Activated CD4-positive, alpha-beta T cell treated with anti-CD3 and anti-CD28 coated beads, Interleukin-2, amount 50 U/mL, for 16 hours (primary cell): ENCODE measurements around the gene ATP1A4.
A peak's percentile ranks its signal among the peaks of the same experiment; 100 is the strongest.
"Not testable (repeated sequence)": the region's sequence is repeated elsewhere in the genome, so short reads cannot be mapped to it uniquely, and the experiment has no call there.

Experiments
- DNase-seq: peaks from one replicate; pipeline ENCODE4 v3.0.0-alpha.2; 2020

Gene ATP1A4

GRCh38 chr1:160151303-160151702 lies at the start of gene ATP1A4:
Gene ATP1A4, plus strand, starts transcription at chr1:160151603. Its CDS starts 438 bp downstream, at chr1:160152041.
- DNase-seq = no peak

DNA sequence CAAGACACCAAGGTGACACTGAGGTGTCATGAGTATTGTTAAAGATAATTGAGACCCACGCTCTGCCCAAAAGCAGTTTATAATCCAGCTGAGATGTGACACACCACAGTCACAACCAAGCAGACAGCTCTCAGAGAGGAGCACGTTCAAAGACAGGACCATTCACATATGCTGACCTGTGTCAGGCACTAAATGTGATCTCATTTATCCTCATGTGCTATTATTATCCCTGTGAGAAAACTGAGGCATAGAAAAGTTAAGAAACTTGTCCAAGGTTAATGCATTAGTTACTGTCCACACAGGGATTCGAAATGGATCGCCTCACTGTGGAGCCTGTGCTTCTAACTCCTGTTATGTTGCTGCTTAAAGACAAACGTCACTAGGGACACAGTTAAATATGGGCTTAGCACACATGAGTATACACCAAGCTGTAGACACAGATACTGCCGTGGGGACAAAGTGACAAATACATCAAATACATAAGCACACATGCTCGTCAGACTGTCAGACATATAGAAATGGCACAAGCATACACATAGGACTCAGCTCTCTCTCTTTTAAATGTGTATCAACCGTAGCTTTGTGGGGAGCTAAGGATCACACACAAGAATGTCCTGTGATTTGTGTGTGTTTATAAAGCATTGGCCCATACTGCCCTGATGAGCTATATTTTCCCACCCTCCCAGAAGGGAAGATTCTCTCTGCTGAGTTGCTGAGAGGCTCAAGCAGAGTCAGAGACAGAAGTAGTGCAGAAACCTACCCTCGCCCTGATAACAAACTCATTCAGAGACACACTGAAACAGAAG lies 49.5 kb upstream of the ATP1A4 start:
- DNase-seq = no peak

GRCh38 chr1:160103658-160104408 lies 47.6 kb upstream of the ATP1A4 start:
- no peak for DNase-seq

DNA sequence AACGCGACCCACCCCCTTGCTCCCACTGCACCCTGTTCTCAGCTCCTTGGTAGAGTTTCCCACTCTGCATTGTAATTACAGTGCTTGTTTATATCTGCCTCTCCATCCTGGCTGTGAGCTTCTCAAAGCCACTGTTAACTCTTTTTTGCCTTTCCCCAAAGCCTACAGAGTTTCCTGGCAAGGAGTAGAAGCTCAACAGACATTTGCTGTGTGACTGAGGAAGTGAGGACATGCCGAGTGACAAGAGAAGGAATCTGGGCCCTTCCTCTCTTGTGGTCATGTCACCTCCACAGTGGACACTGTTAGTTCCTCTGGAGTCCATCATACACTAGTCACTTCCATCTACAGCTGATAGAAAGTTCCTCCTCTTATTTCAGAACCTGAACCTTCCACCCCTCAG lies 46.9 kb upstream of the ATP1A4 start:
- DNase-seq = no peak

- DNase-seq = no peak
Measured at GRCh38 chr1:160105155-160105554, 46.2 kb upstream of the ATP1A4 start.

DNA sequence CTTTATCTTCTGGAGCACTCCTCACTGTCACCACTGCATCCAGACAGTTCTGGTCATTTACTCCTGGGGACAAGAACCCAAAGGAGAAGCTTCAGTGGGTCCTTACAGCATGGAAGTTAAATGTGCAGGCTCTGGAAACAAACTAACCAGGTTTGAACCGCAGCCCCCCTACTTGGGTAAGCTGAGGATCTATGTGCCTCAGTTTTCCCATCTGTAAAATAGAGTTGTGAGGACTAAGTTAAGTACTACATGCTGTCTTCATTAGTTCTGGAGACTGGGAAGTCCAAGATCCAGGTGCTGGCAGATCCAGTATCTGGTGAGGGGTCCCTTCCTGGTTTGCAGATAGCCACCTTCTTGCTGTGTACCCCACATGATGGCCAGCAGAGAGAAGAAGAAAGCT lies 43.9 kb upstream of the ATP1A4 start:
- DNase-seq = no peak

DNA sequence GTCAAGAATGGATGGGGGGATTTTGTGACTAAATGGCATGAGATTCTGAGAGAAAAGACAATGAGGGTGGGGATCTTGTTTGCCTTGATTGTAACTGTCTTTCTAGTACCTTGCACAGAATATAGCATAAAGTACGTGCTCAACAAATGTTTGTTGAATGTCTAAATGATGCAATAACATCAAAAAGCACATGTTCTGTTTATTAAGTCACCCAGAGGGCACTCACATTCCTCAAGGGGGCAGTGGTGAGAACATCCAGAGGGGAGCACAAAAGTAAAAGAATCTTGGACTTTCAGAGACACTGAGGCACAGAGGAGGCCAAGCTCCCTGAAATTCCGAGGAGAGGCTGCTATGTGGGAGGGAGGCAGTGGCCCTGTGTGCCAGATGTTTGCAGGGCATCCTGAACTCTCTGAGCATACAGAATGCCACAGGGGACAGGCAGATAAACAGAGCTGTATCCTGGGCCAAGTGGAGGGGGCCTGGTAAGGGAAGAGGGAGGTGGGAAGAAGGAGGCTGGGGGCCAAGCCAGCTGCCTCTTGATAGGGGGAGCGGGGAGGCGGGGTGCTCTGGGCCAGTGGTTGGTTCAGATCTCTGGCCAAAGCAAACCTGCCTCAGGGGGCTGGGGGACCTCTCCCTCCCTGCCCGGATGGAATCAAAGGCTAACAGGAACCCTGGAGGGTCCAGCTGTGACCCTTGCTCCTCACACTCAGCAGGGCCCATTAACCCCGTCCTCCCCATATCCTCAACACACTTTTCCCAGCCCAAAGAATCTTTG lies 42.3 kb upstream of the ATP1A4 start:
- peak; percentile 58 for DNase-seq

DNA sequence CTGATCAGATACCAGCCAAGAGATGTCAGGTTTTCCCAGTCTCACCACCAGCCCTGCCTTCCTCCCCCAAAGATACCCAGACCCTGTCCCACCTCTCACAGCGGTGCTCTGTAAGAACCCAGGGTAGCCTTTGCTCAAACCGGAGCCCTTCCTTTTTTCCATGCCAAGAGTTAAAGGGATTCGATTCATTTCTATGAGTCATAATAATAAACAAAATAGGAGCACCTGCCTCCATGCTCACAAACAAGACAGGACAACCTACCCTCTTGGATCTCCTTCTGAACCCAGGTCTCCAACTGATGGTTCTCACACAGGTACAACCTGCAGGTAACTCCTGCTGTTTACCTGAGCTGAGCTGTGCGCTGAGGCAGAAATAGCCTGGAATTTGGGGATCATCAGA lies 41.7 kb upstream of the ATP1A4 start:
- DNase-seq = no peak

DNA sequence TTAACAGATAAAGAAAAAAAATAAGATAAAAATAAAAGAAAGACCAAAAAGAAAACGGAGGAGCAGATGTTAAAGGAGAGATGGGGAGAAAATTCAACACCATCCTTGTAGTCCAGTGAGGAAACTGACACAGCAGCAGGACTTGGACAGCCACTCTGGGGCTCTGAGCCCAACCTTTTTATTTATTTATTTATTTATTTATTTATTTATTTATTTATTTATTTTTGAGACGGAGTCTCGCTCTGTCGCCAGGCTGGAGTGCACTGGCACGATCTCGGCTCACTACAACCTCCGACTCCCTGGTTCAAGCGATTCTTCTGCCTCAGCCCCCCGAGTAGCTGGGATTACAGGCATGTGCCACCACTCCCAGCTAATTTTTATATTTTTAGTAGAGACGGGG lies 39.9 kb upstream of the ATP1A4 start:
- not testable (repeated sequence) for DNase-seq

GRCh38 chr1:160112357-160112756 lies 39.0 kb upstream of the ATP1A4 start:
- no peak for DNase-seq

- no peak for DNase-seq
Measured at GRCh38 chr1:160113407-160113806, 38.0 kb upstream of the ATP1A4 start.

DNA sequence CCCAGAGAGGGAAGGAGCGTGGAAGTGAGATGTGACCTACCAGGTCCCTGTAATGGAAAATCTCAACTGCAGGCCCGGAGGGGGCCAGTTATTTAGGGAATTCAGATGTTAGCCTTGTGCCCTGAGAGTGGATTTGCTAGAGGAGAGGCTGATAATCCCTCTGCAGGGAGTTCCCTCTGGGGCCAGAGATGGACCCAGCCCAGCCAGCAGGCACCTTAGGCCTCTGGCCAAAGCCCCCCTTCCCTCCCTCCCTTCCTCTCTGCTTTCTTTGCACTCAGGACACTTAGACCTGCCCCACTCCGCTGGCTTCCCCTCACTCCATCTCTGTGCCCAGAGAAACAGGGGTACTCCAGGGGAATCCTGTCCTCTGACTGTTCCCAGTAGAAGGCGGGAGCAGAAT lies 37.3 kb upstream of the ATP1A4 start:
- DNase-seq = no peak

- DNase-seq = no peak
Measured at GRCh38 chr1:160115545-160116282, 35.7 kb upstream of the ATP1A4 start, which contains the start of gene ATP1A2. Gene ATP1A2, plus strand, starts transcription at chr1:160115759. Its CDS starts 103 bp downstream, at chr1:160115862.

DNA sequence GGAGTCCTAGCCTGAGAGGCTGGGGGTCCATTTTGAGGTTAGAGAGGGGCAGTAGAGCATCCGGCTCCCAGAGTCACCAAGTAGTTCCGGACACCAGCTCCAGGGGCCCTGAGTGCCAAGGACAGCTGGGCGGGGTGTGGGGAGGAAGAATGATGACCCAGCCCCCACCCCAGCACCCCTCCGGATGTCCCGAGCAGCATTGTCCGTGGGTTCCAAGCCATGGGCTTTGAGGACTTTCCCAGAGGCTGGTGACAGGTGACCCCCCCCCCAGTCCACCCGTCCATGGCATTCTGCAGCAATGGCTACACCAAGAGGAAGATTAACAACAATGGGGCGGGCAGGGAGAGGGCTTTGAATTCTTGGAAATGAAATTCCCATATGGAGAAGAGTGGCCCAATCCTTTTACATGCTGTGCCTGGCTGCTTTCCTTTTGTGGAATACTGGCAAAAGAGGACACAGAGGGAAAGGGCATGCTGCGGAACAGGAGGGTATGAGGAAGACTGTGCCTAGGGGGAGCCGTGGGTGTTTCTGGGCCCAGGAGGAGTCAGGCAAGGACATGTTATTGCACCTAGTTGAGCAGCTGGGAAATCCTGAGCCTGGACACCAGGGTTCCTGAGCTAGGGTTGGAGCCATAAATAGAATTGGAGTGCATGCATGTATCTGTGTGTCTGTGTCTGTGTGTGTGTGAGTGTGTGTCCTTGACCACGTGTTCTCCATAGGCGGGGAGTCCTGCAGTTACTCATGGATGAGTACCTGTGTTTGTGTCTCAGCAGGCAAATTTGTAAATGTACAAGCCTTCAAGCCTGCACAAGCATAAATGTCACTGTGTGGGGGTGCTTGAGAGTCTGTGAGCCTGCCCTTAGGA lies 34.9 kb upstream of the ATP1A4 start:
- DNase-seq = no peak

DNA sequence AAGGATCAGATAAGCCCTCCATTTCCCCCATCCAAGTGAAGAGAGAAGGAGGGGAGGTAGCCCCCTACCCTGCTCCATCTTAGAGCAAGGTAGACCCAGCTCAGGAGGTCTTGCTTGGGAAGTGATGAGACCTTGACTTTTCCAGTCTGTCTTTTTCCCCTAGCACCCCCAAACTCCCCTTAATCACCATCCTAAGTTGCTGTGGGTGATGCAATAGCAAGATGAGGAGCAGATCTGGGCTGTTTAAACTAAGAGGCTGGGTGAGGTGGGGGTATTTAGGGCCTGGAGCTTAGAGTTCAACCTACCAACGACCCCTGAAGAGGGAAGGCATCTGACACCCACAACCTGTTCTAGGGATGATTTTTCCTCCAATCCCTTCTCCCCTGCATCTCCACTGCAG lies 34.1 kb upstream of the ATP1A4 start:
- no peak for DNase-seq

DNA sequence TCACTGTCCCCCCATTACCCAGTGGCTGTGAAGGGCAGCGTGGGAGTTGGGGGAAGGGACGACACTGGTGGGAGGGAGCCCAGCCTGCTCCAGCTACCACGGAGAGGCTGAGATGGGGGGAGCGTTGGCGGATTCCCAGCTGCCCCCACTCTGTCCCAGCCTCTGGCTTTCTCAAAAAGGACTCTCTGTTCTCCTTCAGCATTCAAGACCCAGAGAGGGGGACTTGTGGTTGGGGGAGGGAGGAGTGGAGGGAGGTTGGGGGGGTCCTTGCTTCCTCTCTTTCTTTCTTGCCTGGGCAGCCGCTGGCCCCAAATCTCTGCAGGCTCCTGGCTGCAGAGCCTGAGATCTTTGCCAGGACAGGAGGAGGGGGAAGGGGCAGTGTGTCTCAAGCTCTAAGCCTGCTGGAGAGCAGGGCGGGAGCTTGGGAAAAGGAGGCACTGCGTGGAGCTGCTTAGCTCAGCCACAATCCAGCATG lies 33.7 kb upstream of the ATP1A4 start:
- DNase-seq = no peak

- DNase-seq = no peak
Measured at GRCh38 chr1:160118928-160119327, 32.5 kb upstream of the ATP1A4 start.

GRCh38 chr1:160120797-160121196 lies 30.6 kb upstream of the ATP1A4 start:
- no peak for DNase-seq

DNA sequence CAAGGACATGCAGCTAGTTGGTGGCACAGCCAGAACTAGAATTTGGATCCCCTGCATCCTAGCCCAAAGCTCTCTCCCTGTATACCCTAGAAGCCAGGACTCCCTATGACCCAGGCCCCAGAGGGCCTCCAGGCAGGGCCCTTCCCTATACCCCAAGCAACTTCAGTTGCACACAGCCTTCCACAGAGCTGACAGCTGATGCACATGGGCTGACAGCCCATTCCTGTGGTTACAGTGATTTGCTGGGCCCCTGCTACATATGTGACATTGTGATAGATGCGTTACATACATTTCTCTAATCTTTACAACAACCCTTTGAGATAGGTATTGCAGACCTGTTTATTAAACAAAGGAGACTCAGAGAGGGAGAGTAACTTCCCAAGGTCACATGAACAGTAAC lies 30.0 kb upstream of the ATP1A4 start:
- DNase-seq = no peak

- no peak for DNase-seq
Measured at GRCh38 chr1:160122978-160123495, 28.4 kb upstream of the ATP1A4 start.

GRCh38 chr1:160123726-160124125 lies 27.7 kb upstream of the ATP1A4 start:
- no peak for DNase-seq
